Left colon (tissue), 2 donors: ENCODE results near the gene FLT4. TPM values are rescaled to one million over a fixed set of nuclear protein-coding genes. Genes with fewer than 3 reads are reported as not detected.

ENCODE experiments used
- ATAC-seq: fragments of 200-7000 bp; cut with Tn5 transposase; one replicate; pipeline ENCODE4 v1.9.1; 2020; ENCODE audit warnings: mild to moderate bottlenecking, moderate library complexity
- DNase-seq, 2 donors: peaks; one replicate each; pipeline ENCODE4 v3.0.0-alpha.2; 2020
- intact Hi-C, 2 donors: fragments of 100-400 bp; cut with DNase I in 1 of 2; cut with micrococcal nuclease in 1 of 2; formaldehyde crosslinking; loops; one replicate each; pipeline versions ENCODE4 v1.11.2 to v1.14.0; 2022; cut with DNase I, micrococcal nuclease
- total RNA-seq, 2 donors: library from RNA; stranded (reverse); fragmentation: NEBNext Ultra II Directional; extraction: Animal tissue kit (Norgen Biotek cat#: 25700); gene quantifications; one replicate each; pipeline ENCODE4 v1.2.1, GENCODE V29; 2021
- donor health status: DM: no; HTN: no; CAD: no.
- donor health status: DM: yes; HTN: yes; CAD: no.

Gene FLT4
- total RNA-seq, 2 donors from 2014 or later: 3.8 to 4.7 TPM

GRCh38 chr5:180618829-180619562 lies 30.4 kb downstream of the FLT4 start:
- DNase-seq (no peak), ATAC-seq (no peak)
- intact Hi-C loops: no loop called here

DNA sequence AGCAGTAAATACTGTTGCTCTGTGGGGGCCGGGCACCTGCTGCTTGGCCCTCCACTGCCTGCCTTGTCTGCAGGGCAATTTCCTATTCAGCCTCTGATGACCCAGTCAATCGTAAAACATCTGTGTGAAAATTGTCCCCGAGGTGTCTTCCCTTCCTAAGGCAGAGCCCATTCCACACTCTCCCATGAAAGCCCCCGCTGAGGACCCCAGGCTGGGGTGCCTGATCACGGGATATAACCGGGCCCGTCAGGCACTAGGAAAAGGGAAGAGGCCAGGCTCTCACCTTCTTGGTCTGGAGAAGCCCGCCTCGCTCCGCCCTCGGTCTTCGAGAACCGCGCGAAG lies 30.9 kb downstream of the FLT4 start:
- ATAC-seq: no peak
- intact Hi-C loops: no loop called here

GRCh38 chr5:180613814-180614188 lies 35.6 kb downstream of the FLT4 start:
- ATAC-seq (no peak), DNase-seq (no peak)
- intact Hi-C loops: no loop called here

More for the DNA sequence above, 30.9 kb downstream of the FLT4 start:
- no peak for DNase-seq

DNA sequence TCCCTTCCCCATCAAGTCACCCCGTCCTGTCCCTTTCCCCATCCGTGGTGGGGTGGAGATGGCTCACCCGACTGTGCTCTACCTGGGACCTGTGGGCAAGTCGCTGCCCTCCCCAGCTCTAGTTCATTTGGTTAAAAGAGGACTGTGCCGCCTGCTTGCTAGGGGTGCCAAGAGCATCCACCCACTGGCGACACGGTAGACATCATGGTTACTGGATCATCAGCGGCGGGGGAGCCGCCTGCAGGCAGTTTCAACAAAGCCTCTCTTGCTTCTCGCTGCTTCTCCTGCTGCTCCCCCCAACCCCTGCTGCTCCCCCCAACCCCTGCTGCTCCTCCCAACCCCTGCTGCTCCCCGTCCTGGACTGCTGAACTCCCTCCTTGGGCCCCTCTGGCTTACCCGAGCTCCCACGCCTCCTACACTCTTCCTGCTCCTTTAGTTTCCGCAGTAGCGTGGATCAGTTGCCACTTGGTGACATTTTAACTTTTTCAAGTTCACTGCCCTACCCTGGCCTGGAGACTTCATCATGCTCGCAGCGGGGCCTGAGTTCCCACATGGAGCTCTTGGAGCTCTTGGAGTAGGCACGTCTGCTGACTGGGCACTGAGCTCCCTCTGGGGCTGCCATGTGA lies 36.1 kb downstream of the FLT4 start:
- intact Hi-C loops: no loop called here
- DNase-seq (no peak), ATAC-seq (no peak)

- no peak for ATAC-seq
- intact Hi-C loops: no loop called here
- DNase-seq: no peak
Observed at GRCh38 chr5:180612683-180613082, 36.7 kb downstream of the FLT4 start.

DNA sequence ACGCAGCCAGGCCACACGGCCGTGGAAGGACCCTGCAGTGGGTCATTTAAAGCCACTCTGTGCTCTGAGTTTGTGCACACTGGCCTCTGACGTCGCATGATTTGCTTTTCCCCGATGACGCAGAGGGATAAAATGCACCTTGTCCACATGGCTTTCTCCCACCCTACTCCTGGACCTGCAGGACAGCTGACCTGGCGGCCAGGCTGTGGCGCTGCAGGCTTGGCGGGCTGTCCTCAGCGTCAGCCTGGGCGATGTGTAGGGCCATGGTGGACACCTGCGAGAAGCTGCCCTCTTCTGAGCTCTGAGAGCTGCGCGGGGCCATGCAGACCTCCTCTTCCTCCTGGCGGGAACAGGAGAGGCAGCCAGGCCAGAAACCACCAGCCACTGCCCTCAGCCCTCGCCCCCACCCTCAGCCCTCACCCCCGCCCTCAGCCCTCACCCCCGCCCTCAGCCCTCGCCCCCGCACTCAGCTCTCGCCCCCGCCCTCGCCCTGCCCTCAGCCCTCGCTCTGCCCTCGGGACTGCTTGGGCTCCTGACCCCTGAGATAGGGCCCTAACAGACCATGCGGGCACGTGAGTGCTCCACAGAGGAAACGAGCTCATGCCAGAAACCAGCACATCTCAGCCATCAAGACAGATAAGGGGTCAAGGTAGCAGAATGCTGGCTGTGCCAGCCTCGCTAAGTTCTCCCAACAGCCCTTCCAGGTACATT lies 38.1 kb downstream of the FLT4 start:
- intact Hi-C loops: no loop called here
- DNase-seq: no peak
- no peak for ATAC-seq

DNA sequence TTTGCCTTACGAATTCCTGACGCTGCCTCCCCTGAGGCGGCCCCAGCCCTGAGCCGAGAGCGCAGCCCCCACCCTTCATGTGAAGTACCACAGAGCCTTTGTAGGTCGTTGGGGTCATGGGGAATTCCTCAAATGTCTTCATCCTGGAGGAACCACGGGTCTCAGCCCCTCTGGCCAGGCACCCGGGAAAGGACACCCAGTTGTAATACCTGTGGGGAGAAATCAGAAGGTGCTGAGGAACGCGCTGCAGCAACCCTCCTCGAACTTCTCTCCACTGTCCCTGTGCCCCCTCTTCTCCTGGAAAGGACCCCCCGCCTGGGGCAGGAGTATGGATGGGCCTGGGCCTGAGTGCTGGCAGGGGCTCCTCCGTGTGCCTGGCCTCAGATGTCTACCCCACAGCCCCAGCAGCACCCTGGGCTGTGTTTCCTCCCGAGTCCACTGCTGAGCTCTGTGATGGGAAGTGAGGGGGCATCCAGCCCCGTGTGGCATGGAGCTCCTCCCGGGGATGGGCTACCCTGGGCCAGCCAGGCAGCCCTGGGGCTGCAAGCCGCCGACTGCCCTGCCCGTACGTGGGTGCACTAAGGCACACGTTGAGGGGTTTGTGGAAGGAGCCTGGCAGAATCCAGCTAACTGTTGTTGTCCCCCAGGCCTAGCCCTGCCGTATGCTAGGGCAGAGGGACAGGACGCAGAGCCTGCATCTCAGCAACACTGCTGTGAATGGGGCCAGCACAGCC lies 39.4 kb downstream of the FLT4 start:
- no peak for DNase-seq
- intact Hi-C loops: no loop called here

DNA sequence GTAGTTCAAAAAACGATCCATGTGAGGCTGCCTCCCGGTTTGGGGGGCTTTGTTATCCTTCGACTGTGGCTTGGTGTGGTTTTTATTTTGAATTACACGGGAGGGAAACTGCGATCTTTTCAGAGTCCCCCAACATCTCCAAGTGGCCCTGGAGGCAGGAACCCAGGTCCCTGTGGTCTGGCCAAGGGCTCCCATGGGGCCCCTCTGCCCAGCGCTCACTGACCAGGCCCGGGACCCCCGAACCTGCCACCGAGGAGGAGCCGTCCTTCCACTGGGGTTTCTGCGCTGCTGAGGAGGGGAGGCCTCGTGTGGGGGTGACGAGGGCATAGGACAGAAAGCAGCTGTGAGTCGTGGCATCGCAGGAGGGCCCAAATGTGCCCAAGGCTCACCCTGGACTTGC lies 40.0 kb downstream of the FLT4 start:
- intact Hi-C loops: no loop called here
- no peak for ATAC-seq
- no peak for DNase-seq

More for the DNA sequence above, 39.4 kb downstream of the FLT4 start:
- no peak for ATAC-seq

- ATAC-seq: no peak
Observed at GRCh38 chr5:180608572-180609310, 40.7 kb downstream of the FLT4 start.

DNA sequence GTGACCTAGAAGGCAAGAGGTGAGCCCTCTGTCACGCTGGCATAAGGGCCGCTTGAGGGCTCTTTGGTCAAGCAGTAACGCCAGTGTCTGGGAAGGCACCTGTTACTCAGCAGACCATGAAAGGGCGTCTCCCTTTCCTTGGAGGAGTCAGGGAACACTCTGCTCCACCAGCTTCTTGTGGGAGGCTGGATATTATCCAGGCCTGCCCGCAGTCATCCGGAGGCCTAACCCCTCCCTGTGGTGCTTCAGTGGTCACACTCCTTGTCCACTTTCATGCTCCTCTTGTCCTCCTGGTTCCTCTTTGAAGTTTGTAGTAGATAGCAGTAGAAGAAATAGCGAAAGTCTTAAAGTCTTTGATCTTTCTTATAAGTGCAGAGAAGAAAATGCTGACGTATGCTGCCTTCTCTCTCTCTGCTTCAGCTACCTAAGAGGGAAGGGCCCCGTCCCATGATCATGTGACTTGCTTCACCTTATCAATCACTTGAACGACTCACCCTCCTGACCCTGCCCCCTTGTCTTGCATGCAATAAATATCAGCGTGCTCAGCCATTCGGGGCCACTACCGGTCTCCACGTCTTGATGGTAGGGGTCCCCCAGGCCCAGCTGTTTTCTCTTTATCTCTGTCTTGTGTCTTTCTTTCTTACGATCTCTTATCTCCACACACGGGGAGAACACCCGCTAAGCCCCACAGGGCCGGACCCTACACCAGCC lies 41.4 kb downstream of the FLT4 start:
- ATAC-seq (no peak), DNase-seq (no peak)
- intact Hi-C loops: no loop called here

More at GRCh38 chr5:180608572-180609310, 40.7 kb downstream of the FLT4 start:
- DNase-seq: no peak
- intact Hi-C loops: no loop called here

GRCh38 chr5:180606215-180606785 lies 43.1 kb downstream of the FLT4 start:
- ATAC-seq (no peak), DNase-seq (no peak)
- intact Hi-C loops: no loop called here

DNA sequence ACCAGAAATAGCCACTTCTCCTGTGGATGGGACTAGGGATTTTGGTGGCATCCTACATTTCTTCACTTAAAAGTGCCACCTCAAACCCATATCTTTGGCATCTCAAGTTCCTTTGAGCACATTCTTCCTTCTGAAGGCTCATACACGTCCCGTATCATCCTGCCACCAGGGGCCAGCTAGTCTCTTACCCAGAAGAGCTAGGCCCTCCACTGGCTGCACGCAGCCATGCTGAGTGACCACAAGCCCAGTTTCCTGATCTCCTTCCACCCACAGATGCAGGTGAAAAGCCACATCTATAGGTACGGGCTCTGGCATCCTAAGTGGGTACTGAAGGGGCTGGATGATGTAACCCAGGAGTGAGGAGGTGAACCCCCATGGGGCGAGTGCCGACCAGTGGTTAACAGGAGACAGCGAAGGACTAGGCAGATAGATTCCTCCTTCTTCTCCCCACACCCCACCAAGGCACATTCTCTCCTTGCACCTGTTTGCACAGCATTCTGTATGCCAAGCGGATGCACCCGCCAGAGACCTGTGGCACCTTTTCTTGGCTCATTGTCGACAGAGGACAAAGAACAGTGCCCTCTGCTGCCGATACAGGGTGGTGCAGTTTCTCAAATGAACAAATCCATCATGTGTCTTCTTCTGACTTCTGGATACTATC lies 43.7 kb downstream of the FLT4 start:
- ATAC-seq: peak; percentile 65
- intact Hi-C loops: no loop called here
- peak in 1 of 2 donors; percentile 61 for DNase-seq

DNA sequence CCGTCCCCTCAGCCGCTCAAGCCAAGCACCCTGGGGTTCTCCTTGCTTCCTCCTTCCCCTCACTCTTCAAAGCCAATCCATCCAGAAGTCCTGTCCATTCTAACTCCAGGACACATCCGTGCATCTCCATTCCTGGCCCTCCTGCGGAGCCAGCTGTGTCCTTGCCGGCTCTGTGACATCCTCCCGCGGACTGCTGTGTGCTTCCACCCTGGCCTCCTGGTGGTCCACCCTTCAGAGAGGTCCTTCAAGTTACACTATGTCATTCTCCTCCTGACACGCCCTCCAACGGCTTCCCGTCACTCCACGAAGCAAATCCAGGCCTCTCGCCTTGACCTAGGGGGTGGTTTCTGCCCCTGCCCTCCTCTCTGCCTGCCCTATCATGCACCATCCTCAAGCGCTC lies 45.1 kb downstream of the FLT4 start:
- DNase-seq: no peak
- intact Hi-C loops: no loop called here
- ATAC-seq: no peak

- intact Hi-C loops: no loop called here
- ATAC-seq: no peak
- DNase-seq: no peak
Observed at GRCh38 chr5:180603076-180603594, 46.3 kb downstream of the FLT4 start.

- no peak for DNase-seq
Observed at GRCh38 chr5:180602481-180603075, 46.8 kb downstream of the FLT4 start.

GRCh38 chr5:180601591-180602480 lies 47.6 kb downstream of the FLT4 start:
- ATAC-seq (no peak), DNase-seq (peak in 1 of 2 donors; percentile 15)
- intact Hi-C loops: no loop called here

More at GRCh38 chr5:180602481-180603075, 46.8 kb downstream of the FLT4 start:
- ATAC-seq: no peak
- intact Hi-C loops: no loop called here
